Caco-2 (cell line): ENCODE measurements around the gene GDPD4. TPM values are rescaled to one million over a fixed set of nuclear protein-coding genes. Genes with fewer than 3 reads are reported as not detected.

Experiments used
- BruUV-seq: library from RNA; stranded (reverse); fragments of 400-500 nt; replicated peaks from 2 replicates; lab custom pipeline; 2021; lab: Mats Ljungman, UMichigan
- CTCF ChIA-PET: fragments of 300-600 bp; sonication (Branson Sonifier 250); formaldehyde crosslinking; loops from one replicate; lab custom pipeline; 2022; ENCODE audit warnings: antibody characterized with exemption; lab: Charles Lee
- POLR2A ChIA-PET: fragments of 300-600 bp; sonication (Branson Sonifier 250); formaldehyde crosslinking; loops from one replicate; lab custom pipeline; 2022; ENCODE audit warnings: antibody characterized with exemption; lab: Charles Lee
- DNase-seq, 2 experiments: peaks; one replicate each; pipeline versions ENCODE4 v3.0.0 to v3.0.0-alpha.2; 2020 to 2022
- H3K27me3 ChIP-seq: replicated peaks from 2 replicates; pipeline ENCODE4 v1.6.0; 2011; ENCODE audit warnings: low read length; ENCODE audit not compliant: control insufficient read depth, insufficient read depth
- H3K36me3 ChIP-seq: 2 replicates; pipeline ENCODE4 v1.5.1; 2011; ENCODE audit warnings: low read length; ENCODE audit not compliant: control insufficient read depth, insufficient read depth
- H3K4me1 ChIP-seq: fragments of 250-450 bp; sonication (Bioruptor Pico); 2 replicates; pipeline ENCODE4 v1.5.1; 2020; ENCODE audit warnings: mild to moderate bottlenecking
- H3K4me3 ChIP-seq: 2 replicates; pipeline ENCODE4 v1.5.1; 2011; ENCODE audit warnings: low read depth, mild to moderate bottlenecking, control low read depth, low read length
- H3K9me3 ChIP-seq: fragments of 250-450 bp; sonication (Bioruptor Pico); 2 replicates; pipeline ENCODE4 v1.5.1; 2020; ENCODE audit warnings: mild to moderate bottlenecking, moderate library complexity
- H3K27ac Mint-ChIP-seq: one replicate; pipeline ENCODE4 v1.8.0; 2022; ENCODE audit warnings: mixed read lengths; ENCODE audit not compliant: unreplicated experiment
- H3K27me3 Mint-ChIP-seq: one replicate; pipeline ENCODE4 v1.8.0; 2022; ENCODE audit warnings: mixed read lengths; ENCODE audit not compliant: insufficient read depth, unreplicated experiment
- H3K36me3 Mint-ChIP-seq: one replicate; pipeline ENCODE4 v1.8.0; 2022; ENCODE audit warnings: mild to moderate bottlenecking, mixed read lengths; ENCODE audit not compliant: insufficient read depth, unreplicated experiment
- H3K4me1 Mint-ChIP-seq: one replicate; pipeline ENCODE4 v1.8.0; 2022; ENCODE audit warnings: low read depth, mixed read lengths; ENCODE audit not compliant: unreplicated experiment
- H3K4me3 Mint-ChIP-seq: one replicate; pipeline ENCODE4 v1.8.0; 2022; ENCODE audit warnings: mild to moderate bottlenecking, moderate library complexity, mixed read lengths; ENCODE audit not compliant: unreplicated experiment
- H3K9me3 Mint-ChIP-seq: one replicate; pipeline ENCODE4 v1.8.0; 2022; ENCODE audit warnings: mixed read lengths; ENCODE audit not compliant: unreplicated experiment
- intact Hi-C: fragments of 100-400 bp; cut with micrococcal nuclease; formaldehyde crosslinking; loops from one replicate; pipeline ENCODE4 v1.10.0; 2022; ENCODE audit not compliant: unreplicated experiment
- total RNA-seq: library from RNA; stranded (reverse); gene quantifications from 2 replicates; pipeline ENCODE4 v1.2.3, GENCODE V29; 2022
- TF ChIP-seq, protein P1 (sequence below), 2 experiments: fragments of 200-600 bp in 1 of 2; IDR thresholded peaks; 1 replicate in 1 of 2; 2 replicates in 1 of 2; pipeline versions ENCODE4 v1.5.1 to v1.8.0; 2011 to 2022; ENCODE audit warnings: antibody characterized with exemption in 1 of 2, control low read depth in 1 of 2, inconsistent platforms in 1 of 2, low read depth in 1 of 2, low read length in 1 of 2, mild to moderate bottlenecking in 1 of 2, moderate library complexity in 1 of 2; ENCODE audit not compliant: insufficient read depth in 1 of 2, severe bottlenecking in 1 of 2, unreplicated experiment in 1 of 2

Gene GDPD4
- total RNA-seq, 1 experiment from 2014 or later: not detected

DNA sequence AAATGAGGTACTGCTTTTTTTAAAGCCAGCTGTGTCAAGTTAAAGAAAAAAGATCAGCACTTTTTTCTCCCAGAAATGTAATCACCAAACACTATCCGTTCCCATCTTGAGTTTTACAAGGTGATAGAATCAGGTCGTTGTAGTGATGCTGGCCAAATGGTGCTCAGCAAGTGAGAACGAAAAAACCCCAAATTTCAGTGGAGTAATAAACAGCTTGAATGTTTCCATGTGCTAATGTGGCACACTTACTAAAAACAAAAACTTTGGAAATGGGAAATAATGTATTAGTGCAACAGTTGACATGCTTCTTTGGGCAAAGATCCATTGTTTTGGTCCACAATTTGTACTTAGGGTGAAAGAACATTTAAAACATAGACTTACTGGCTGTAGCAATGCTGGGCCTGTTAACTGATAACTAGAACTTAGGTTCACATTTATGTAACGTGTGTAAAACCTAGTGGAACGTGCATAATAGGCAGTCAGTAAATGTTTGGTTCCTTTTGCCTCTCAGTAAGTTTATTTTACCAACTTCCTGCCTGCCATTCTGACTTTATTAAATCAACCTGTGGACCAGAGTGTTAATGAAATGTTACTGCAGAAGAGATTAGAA lies 15.4 kb upstream of the GDPD4 start:
- no peaks in the 10 kb centered on the region for H3K9me3 Mint-ChIP-seq
- intact Hi-C loops: loop anchor here (10.0 kb wide), 1 partner anchor 228 kb away; no protein-coding TSS in a partner anchor
- TF ChIP-seq, protein P1, sequence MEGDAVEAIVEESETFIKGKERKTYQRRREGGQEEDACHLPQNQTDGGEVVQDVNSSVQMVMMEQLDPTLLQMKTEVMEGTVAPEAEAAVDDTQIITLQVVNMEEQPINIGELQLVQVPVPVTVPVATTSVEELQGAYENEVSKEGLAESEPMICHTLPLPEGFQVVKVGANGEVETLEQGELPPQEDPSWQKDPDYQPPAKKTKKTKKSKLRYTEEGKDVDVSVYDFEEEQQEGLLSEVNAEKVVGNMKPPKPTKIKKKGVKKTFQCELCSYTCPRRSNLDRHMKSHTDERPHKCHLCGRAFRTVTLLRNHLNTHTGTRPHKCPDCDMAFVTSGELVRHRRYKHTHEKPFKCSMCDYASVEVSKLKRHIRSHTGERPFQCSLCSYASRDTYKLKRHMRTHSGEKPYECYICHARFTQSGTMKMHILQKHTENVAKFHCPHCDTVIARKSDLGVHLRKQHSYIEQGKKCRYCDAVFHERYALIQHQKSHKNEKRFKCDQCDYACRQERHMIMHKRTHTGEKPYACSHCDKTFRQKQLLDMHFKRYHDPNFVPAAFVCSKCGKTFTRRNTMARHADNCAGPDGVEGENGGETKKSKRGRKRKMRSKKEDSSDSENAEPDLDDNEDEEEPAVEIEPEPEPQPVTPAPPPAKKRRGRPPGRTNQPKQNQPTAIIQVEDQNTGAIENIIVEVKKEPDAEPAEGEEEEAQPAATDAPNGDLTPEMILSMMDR (IDR thresholded peaks at IDR 0.05; ENCODE audit: insufficient read depth in 1 of 2, low read depth in 1 of 2, low read length in 1 of 2, severe bottlenecking in 1 of 2, unreplicated experiment in 1 of 2): no peak
- H3K4me3 ChIP-seq: no peak overlapping the region
- H3K27ac Mint-ChIP-seq: no peak overlapping the region
- no peaks in the 10 kb centered on the region for H3K36me3 ChIP-seq
- no peaks in the 10 kb centered on the region for H3K9me3 ChIP-seq
- no peaks in the 10 kb centered on the region for H3K27me3 ChIP-seq
- no peaks in the 10 kb centered on the region for H3K4me1 Mint-ChIP-seq
- no peaks in the 10 kb centered on the region for H3K4me1 ChIP-seq
- H3K36me3 Mint-ChIP-seq: no peaks in the 10 kb centered on the region
- H3K27me3 Mint-ChIP-seq: no peaks in the 10 kb centered on the region
- POLR2A ChIA-PET: no interaction called here
- DNase-seq: no peak
- BruUV-seq: no TSS peak
- CTCF ChIA-PET: interaction anchor here (0.6 kb wide), 1 partner anchor 444 kb away, joined by 3 read pairs; no protein-coding TSS in a partner anchor
- H3K4me3 Mint-ChIP-seq: no peak overlapping the region

DNA sequence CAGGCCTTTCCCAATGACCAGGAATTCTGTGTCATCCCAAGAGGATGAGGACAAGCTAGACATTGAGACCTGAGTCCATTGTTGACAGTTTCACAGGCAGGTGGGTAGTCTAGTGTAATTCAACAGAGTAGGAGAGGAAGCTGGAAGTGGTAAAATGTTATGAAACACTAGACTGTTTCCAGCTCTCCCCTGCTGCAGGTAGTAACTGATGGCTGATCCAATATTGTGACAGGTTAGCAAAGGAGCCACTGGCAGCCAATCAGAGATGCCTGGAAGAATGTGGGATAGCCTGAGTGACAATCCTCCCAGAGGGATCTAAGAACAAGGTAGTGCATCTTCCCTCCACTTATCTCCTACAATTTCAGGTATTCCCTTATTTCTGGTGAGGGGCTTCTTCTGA lies 10.6 kb upstream of the GDPD4 start:
- Histone ChIP-seq H3K4me1 (no peaks in the 10 kb centered on the region), H3K27me3 (no peaks in the 10 kb centered on the region), H3K9me3 (no peaks in the 10 kb centered on the region), H3K36me3 (no peaks in the 10 kb centered on the region), H3K4me3 (no peak overlapping the region)
- TF ChIP-seq, protein P1 (IDR thresholded peaks at IDR 0.05; ENCODE audit: insufficient read depth in 1 of 2, low read depth in 1 of 2, low read length in 1 of 2, severe bottlenecking in 1 of 2, unreplicated experiment in 1 of 2): no peak
- CTCF ChIA-PET: interaction anchor here (0.5 to 0.7 kb wide), 2 partner anchors 141 to 236 kb away, joined by 3 to 4 read pairs; no protein-coding TSS in a partner anchor
- no peak for DNase-seq
- Mint-ChIP-seq H3K27ac (no peak overlapping the region), H3K4me3 (no peak overlapping the region), H3K27me3 (peaks cover 4% of the 10 kb centered on the region), H3K36me3 (no peaks in the 10 kb centered on the region), H3K9me3 (no peaks in the 10 kb centered on the region), H3K4me1 (no peaks in the 10 kb centered on the region)
- no TSS peak for BruUV-seq
- intact Hi-C loops: loop anchor here (10.0 kb wide), 1 partner anchor 233 kb away; no protein-coding TSS in a partner anchor
- POLR2A ChIA-PET: no interaction called here

DNA sequence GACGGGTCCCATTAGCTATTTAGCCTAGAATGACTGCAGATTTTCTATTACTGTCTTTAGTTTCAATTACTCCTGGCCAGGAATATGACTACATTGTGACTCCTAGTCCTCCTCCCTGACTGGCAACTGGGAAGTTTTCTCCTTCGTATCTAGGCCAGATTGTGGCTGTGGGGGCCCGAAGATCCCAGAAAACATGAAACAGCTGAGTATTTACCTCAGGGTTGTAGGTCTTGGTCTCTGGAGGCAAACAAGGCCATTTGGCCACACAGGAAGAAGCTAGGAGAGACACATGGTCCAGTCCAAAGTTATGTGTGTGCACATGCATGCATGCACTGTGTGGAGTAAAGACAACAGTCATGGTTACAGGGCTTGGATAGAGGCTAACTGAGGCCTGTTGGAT lies 10.2 kb upstream of the GDPD4 start:
- ChIA-PET POLR2A (no interaction called here), CTCF (interaction anchor here (0.5 to 0.7 kb wide), 2 partner anchors 142 to 236 kb away, joined by 3 to 4 read pairs; no protein-coding TSS in a partner anchor)
- H3K4me3 ChIP-seq: no peak overlapping the region
- TF ChIP-seq, protein P1 (IDR thresholded peaks at IDR 0.05; ENCODE audit: insufficient read depth in 1 of 2, low read depth in 1 of 2, low read length in 1 of 2, severe bottlenecking in 1 of 2, unreplicated experiment in 1 of 2): no peak
- Mint-ChIP-seq H3K9me3 (no peaks in the 10 kb centered on the region), H3K27ac (no peak overlapping the region), H3K4me1 (no peaks in the 10 kb centered on the region), H3K27me3 (peaks cover 4% of the 10 kb centered on the region), H3K4me3 (no peak overlapping the region), H3K36me3 (no peaks in the 10 kb centered on the region)
- no peaks in the 10 kb centered on the region for H3K36me3 ChIP-seq
- DNase-seq: no peak
- H3K27me3 ChIP-seq: no peaks in the 10 kb centered on the region
- no peaks in the 10 kb centered on the region for H3K4me1 ChIP-seq
- intact Hi-C loops: loop anchor here (10.0 kb wide), 1 partner anchor 233 kb away; no protein-coding TSS in a partner anchor
- BruUV-seq: no TSS peak
- H3K9me3 ChIP-seq: no peaks in the 10 kb centered on the region
